ENCODE data around the gene WDR27.
"Not testable (repeated sequence)": the region's sequence is repeated elsewhere in the genome, so short reads cannot be mapped to it uniquely, and the experiment has no call there.

Gene WDR27

DNA sequence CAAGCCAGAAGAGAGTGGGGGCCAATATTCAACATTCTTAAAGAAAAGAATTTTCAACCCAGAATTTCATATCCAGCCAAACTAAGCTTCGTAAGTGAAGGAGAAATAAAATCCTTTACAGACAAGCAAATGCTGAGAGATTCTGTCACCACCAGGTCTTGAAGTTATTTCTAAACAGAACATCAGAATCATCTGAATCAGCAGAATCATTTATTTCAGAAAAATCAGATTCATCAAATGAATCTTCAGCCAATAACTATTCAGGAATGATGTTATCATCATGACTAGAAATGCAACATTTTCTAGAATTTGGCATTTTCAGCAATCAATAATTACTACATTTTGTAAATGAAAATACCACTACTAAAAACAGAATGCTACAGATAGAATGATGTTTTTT is 100.7 kb downstream of the WDR27 start:
- not testable (repeated sequence) for DNase-seq (ENCODE audit: low read depth)

DNA sequence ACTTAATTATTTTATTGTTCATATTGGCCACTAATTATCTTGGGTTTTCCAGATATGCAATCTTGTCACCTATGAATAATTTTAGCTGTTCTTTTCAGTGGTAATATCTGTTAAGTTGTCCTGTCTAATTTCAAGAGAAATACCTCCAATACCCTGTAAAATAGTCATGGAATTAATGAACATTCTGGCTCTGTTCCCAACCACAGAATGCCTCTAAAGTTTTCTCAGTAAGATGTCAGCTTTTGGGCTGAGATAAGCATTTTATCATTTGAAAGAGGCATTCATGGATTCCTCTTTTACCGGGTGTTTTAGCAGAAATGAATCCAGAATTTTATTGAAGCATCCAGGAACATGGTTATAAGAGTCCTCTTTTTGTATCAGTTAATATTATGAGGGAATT is 109.3 kb downstream of the WDR27 start:
- no peak for DNase-seq (ENCODE audit: low read depth)

- no peak for DNase-seq (ENCODE audit: low read depth)
Observed at GRCh38 chr6:169591616-169592015, 110.2 kb downstream of the WDR27 start.

- DNase-seq (ENCODE audit: low read depth) = no peak
Observed at GRCh38 chr6:169590376-169590939, 111.4 kb downstream of the WDR27 start.

GRCh38 chr6:169589699-169590257 is 112.1 kb downstream of the WDR27 start:
- no peak for DNase-seq (ENCODE audit: low read depth)

- no peak for DNase-seq (ENCODE audit: low read depth)
Observed at GRCh38 chr6:169589293-169589692, 112.5 kb downstream of the WDR27 start.

GRCh38 chr6:169587975-169588374 is 113.9 kb downstream of the WDR27 start:
- DNase-seq (ENCODE audit: low read depth) = no peak

DNA sequence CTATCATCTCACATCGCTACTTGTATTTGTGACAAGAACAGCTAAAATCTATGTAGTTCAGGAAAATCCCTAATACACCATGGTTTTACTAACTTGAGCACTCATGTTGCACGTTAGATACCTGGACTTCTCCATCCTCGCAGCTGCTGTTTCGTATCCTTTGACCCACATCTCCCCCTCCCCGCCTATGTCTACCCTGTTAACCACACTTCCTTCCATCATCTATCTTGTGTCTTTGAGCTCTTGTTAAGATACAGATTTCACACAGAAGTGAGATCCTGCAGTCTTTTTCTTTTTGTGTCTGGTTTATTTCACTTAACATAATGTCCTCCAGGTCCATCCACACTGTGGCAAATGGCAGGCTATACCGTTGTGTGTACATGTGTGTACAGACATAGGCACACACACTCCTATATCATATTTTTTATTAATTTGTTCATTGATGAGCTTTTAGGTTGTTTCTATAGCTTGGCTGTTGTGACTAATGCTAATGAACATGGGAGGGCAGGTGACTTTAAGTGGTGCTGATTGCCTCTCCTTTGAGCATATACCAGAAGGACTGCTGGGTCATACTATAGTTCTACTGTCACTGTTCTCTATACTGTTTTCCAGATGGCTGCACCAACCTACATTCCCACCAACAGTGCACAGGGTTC is 117.8 kb downstream of the WDR27 start:
- no peak for DNase-seq (ENCODE audit: low read depth)

GRCh38 chr6:169579407-169580111 is 122.3 kb downstream of the WDR27 start:
- no peak for DNase-seq (ENCODE audit: low read depth)

GRCh38 chr6:169577974-169578373 is 123.9 kb downstream of the WDR27 start:
- no peak for DNase-seq (ENCODE audit: low read depth)

GRCh38 chr6:169577236-169577635 is 124.6 kb downstream of the WDR27 start:
- DNase-seq (ENCODE audit: low read depth) = no peak

GRCh38 chr6:169575821-169576220 is 126.0 kb downstream of the WDR27 start:
- DNase-seq (ENCODE audit: low read depth) = no peak

DNA sequence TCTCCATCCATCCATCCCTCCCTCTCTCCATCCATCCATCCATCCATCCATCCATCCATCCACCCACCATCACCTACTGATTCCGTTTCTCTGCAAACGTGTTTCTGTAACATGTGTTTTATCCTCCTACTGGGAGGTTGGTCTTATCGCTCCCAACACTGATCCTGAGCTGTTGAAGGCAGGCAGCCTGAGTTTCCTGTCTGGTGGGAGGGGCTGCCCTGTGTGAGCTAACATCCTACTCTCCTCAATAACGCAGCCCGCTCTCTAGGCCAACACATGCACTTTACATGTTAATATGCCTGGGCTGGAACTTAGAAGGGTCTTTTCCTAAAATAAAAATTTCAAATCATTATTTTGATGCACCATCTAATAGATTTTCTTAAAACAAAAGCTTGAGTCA is 126.5 kb downstream of the WDR27 start:
- no peak for DNase-seq (ENCODE audit: low read depth)

DNA sequence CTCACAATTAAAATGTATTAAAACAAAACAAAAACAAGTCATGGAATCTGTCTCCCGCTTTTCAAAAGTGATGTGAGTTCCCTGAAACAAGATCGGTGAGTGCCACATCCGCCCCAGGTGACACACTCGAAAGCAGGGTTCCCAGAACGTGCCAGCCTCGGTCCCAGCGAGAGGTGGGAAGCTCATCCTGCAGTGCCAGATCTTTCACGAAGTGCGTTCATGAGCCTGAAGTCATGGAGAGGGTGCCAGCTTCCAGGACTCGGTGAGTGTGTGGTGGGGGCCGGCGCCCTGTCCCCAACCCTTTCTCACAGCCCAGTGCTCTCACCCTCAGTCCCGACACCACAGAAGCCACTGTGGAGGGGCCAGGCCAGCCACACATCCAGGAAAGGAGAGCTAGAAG is 127.4 kb downstream of the WDR27 start:
- no peak for DNase-seq (ENCODE audit: low read depth)

- DNase-seq (ENCODE audit: low read depth) = no peak
Observed at GRCh38 chr6:169573883-169574282, 127.9 kb downstream of the WDR27 start.

- DNase-seq (ENCODE audit: low read depth) = no peak
Observed at GRCh38 chr6:169571123-169571962, 130.5 kb downstream of the WDR27 start.

GRCh38 chr6:169568314-169569087 is 133.3 kb downstream of the WDR27 start:
- no peak for DNase-seq (ENCODE audit: low read depth)

DNA sequence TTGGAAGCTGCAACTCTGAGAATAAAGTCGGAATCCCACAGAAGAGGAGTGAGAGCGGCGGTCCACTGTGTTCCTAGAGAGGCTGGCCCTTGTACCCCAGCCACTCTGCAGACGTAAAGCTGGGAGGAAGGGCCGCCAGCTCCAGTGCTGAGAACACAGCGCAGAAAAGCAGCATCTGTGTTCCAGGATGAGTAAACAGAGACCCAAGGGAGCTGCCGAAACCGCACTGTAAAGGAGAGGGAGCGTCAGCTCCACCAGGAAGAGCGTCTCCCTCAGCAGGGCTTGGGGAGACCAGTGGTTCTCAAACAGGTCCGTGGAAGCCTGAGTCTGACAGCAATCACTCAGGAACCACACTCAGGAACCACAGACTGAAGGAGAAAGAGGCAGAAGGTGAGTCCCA is 134.0 kb downstream of the WDR27 start:
- DNase-seq (ENCODE audit: low read depth) = no peak

GRCh38 chr6:169566961-169567750 is 134.7 kb downstream of the WDR27 start:
- no peak for DNase-seq (ENCODE audit: low read depth)

- no peak for DNase-seq (ENCODE audit: low read depth)
Observed at GRCh38 chr6:169566319-169566718, 135.5 kb downstream of the WDR27 start.

All from stimulated activated CD8-positive, alpha-beta memory T cell treated with anti-CD3 and anti-CD28 coated beads, Interleukin-4, amount 100 ng/mL, for 24 hours (primary cell).